PFSK-1 (cell line): ENCODE results near the gene HNF4A.

Experiments used
- POLR2AphosphoS5 ChIP-seq: IDR thresholded peaks from 2 replicates; pipeline ENCODE4 v1.6.1; 2012; ENCODE audit warnings: low read depth, mild to moderate bottlenecking, control low read depth, low read length, moderate library complexity
- TAF1 ChIP-seq: IDR thresholded peaks from 2 replicates; pipeline ENCODE4 v1.6.1; 2012; ENCODE audit warnings: low read length, control low read depth, borderline replicate concordance; ENCODE audit not compliant: insufficient read depth

DNA sequence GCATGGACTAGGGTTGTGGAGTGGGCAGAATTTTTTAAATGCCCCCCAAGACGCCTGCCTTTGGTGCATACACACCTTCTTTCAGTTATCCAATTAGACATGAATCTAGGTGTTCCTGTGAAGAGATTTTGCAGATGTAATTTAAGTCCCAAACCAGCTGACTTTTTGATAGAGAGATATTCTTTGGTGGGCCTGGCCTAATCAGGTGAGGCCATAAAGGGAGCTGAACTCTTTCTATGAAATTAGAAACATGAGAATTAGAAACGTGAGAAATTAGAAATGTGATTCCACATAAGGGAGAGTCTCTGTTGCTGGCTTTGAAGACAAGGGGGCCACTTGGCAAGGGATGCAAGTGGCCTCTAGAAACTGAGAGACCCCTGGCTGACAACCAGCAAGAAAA lies 83.8 kb downstream of the HNF4A start:
- no peak for TF ChIP-seq POLR2AphosphoS5
- TF ChIP-seq TAF1 = no peak
